ENCODE results near the gene EGF. TPM values are rescaled to one million over a fixed set of nuclear protein-coding genes. Genes with fewer than 3 reads are reported as not detected.

EGF gene
- total and polyA plus RNA-seq, 5 experiments from 2014 or later: not detected

- Mint-ChIP-seq H3K9me3 (no peaks in the 10 kb centered on the region), H3K27ac (no peak overlapping the region), H3K4me3 (no peak overlapping the region), H3K27me3 (peaks cover 6 to 14% (median 10%) of the 10 kb centered on the region in 5 donors), H3K36me3 (no peaks in the 10 kb centered on the region), H3K4me1 (peaks cover 0 to 5% (median 4%) of the 10 kb centered on the region in 4 donors)
- ATAC-seq: no peak
- POLR2A ChIA-PET: no interaction called here
- no peak for DNase-seq
Measured at GRCh38 chr4:110042545-110043517, 130.1 kb downstream of the EGF start.

GRCh38 chr4:110046588-110047049 is 133.9 kb downstream of the EGF start:
- no peaks in the 10 kb centered on the region for H3K36me3 Mint-ChIP-seq
- no peak overlapping the region for H3K27ac Mint-ChIP-seq
- peaks cover 4 to 6% (median 5%) of the 10 kb centered on the region in 4 donors for H3K4me1 Mint-ChIP-seq
- POLR2A ChIA-PET: no interaction called here
- ATAC-seq: no peak
- no peak overlapping the region for H3K4me3 Mint-ChIP-seq
- H3K27me3 Mint-ChIP-seq: peaks cover 3 to 11% (median 9%) of the 10 kb centered on the region in 5 donors
- no peak for DNase-seq
- H3K9me3 Mint-ChIP-seq: no peaks in the 10 kb centered on the region

DNA sequence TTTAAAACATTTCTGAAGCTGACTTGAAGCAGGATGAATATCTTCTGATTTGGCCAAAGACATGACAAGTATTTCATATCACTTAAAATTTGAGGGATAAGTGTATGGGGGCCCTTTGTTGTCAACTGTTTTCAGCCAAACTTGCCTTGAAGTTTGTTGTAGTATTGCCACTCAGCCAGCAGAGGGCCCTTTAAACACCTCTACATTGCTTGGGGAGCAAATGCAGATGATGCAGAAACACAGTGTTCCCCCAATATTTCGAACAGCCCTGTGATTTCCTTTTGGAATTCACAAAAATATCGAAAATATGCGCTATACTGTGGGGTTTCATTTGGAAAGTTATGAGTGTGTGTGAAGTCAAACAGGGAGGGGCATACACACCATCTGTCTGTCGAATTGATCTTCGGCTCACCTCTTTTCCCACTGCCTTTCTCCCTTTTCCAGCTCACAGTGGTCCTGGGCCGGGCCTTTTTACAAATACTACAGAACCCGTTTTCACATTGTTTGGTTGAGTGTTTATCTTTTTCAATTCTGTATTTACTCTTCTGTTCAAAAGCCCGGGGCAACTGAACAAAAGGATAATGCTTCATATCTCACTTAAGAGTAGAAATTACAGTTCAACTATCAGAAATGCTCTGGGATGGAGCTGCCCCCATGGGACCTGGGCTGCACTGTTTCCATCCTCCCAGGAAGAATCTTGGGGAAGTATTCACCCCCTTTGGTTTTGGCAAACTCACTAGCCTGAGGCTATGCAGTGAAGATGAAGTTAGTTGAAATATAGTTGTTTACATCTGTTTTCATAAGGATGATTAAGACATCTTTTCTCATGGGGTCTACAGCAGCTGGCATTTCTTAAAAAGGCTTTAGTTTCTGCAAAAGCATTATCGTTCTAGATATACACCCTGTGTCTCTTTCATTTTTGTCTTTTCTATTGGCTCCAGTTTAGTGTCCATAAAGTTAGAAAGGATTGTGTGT is 137.6 kb downstream of the EGF start:
- DNase-seq: peak; percentile 21 to 76 (median 52)
- POLR2A ChIA-PET: interaction anchor here (0.8 to 1.4 kb wide), 2 partner anchors 146 to 148 kb away, joined by 3 read pairs; partner anchors contain the start of gene ELOVL6
- peak in 1 of 2 donors; percentile 59 for ATAC-seq
- Mint-ChIP-seq H3K27me3 (no peaks in the 10 kb centered on the region), H3K9me3 (no peaks in the 10 kb centered on the region), H3K4me3 (no peak overlapping the region), H3K27ac (no peak overlapping the region), H3K36me3 (peaks cover 0 to 2% (median 0%) of the 10 kb centered on the region in 3 donors), H3K4me1 (peaks cover 0 to 6% (median under 1%) of the 10 kb centered on the region in 4 donors)

DNA sequence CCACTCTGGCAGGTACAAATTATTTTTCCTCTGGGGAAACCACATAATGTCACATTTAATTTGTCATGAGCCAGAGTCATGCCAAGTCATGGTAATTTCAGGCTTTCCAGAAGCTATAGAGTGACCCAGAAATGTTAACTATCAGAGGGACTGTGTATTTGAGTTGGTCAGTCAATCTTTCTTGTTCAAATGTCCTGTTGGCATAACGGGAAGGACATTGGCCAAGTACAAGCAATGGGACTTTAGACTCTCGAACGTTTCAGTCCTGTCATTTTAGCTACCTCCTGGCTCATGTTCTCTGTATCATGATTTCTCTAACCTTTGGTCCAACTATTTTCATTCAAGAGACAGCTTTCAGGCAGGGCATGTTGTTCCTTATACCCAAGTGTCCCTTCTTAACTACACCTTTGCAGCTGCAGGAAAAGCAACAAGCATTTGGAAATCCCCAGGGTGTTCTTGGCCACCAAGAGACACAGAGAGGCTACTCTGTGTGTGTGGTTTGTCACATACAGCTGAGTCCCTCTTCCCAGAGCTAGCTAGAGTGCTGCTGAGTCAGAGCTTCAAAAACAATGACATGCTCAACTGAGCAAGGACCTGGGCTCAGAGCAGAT is 142.6 kb downstream of the EGF start:
- POLR2A ChIA-PET: no interaction called here

DNA sequence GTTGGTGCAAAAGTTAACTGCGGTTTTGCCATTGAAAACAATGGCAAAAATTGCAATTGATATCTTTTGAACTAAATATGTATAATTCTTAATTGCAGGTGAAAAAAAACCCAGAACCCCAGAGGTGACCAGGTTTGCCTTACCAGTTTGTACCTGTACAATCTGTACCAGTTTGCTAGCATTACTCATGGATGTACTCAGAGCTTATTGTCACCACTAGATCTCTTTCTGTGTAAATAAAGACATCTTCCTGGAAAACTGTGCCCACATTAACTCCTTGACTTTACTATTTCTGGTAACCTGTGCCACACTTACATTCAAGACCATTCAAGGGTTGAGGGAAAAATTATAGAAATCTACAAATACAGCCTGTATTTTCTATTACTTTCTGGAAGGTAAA is 146.0 kb downstream of the EGF start:
- ATAC-seq (no peak), DNase-seq (no peak)
- peaks cover 5 to 41% (median 15%) of the 10 kb centered on the region in 4 donors for H3K4me1 Mint-ChIP-seq
- H3K9me3 Mint-ChIP-seq: no peaks in the 10 kb centered on the region
- H3K27ac Mint-ChIP-seq: no peak overlapping the region
- POLR2A ChIA-PET: no interaction called here
- no peak overlapping the region for H3K4me3 Mint-ChIP-seq
- H3K27me3 Mint-ChIP-seq: no peaks in the 10 kb centered on the region
- peaks cover 0 to 4% (median 3%) of the 10 kb centered on the region in 3 donors for H3K36me3 Mint-ChIP-seq

More for the DNA sequence above, 142.6 kb downstream of the EGF start:
- H3K27me3 Mint-ChIP-seq: no peaks in the 10 kb centered on the region
- H3K4me3 Mint-ChIP-seq: no peak overlapping the region
- H3K9me3 Mint-ChIP-seq: no peaks in the 10 kb centered on the region
- DNase-seq (no peak), ATAC-seq (no peak)
- H3K27ac Mint-ChIP-seq: no peak overlapping the region
- H3K36me3 Mint-ChIP-seq: peaks cover 0 to 4% (median 4%) of the 10 kb centered on the region in 3 donors
- peaks cover 2 to 25% (median 13%) of the 10 kb centered on the region in 4 donors for H3K4me1 Mint-ChIP-seq

DNA sequence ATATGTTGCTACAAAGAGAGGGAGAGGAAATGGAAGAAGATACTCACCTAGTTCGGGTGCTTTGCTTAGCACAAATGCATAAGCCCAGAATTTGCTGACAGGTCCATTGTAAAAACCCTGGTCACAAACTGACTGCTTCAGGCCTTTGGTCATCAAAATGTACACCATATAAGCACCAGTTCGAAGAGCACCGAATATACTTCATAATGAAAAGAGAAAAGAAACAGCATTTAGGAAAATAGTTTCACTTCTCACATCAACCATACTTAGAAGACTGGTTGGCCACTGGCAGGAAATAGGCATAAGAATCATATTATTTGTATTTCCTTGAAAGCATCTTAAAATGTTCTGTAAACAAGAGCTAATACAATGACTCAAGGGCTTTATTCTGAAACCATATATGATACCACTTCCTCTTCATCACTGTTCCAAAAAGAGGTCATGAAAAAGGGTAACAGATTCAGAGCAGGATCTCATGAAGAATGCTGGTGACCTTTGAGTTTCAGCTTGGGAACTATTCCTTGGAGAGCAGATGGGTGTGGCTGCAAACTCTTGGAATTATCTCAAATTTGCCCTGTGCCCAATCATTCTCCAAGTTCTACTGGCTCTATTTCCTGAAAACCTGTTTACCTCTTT is 147.0 kb downstream of the EGF start:
- Mint-ChIP-seq H3K4me3 (peak overlapping the region in 4 of 10 donors; percentile 10 to 57 (median 17)), H3K9me3 (no peaks in the 10 kb centered on the region), H3K36me3 (peaks cover 0 to 4% (median 3%) of the 10 kb centered on the region in 3 donors), H3K27ac (peak overlapping the region in 6 of 10 donors; percentile 18 to 83 (median 56)), H3K4me1 (peaks cover 5 to 41% (median 15%) of the 10 kb centered on the region in 4 donors), H3K27me3 (peaks cover 0 to under 1% (median 0%) of the 10 kb centered on the region in 5 donors)
- DNase-seq (peak in 1 of 10 donors; percentile 9), ATAC-seq (no peak)
- POLR2A ChIA-PET: no interaction called here

DNA sequence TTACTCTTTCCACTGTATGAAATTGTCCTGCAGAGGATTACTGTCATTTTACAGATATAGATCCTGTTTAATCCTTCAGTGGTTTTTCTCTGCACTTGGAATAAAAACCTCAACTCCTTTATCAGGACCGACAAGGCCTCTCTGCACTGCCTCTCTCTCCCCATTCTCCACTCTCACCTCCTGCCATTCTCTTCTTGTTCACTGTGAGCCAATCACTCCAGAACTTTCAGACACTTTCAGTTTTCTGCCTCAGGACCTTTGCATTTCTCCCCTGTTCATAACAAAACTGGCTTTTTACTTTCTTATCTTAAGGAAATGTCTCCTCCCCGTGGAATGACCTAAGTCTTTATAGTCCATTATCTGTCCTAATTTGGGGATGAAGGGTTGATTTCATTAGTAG is 148.4 kb downstream of the EGF start:
- H3K27me3 Mint-ChIP-seq: peaks cover 0 to 1% (median 0%) of the 10 kb centered on the region in 5 donors
- peaks cover 0 to 4% (median 3%) of the 10 kb centered on the region in 3 donors for H3K36me3 Mint-ChIP-seq
- no peaks in the 10 kb centered on the region for H3K9me3 Mint-ChIP-seq
- H3K4me3 Mint-ChIP-seq: no peak overlapping the region
- DNase-seq: no peak
- H3K4me1 Mint-ChIP-seq: peaks cover 5 to 35% (median 15%) of the 10 kb centered on the region in 4 donors
- H3K27ac Mint-ChIP-seq: peak overlapping the region in 2 of 10 donors; percentile 51 to 55
- POLR2A ChIA-PET: no interaction called here
- ATAC-seq: no peak

Other genes starting within 250 kb of the EGF start
- gene CASP6, start 209.4 kb upstream of the EGF start, total RNA-seq: 10 to 100 TPM; 17.8 to 19.4 TPM
- gene CASP6, start 209.4 kb upstream of the EGF start, polyA plus RNA-seq: 10 to 100 TPM; 57.2 to 87.7 (median 73.6) TPM
- 10 to 100 TPM; 16.0 to 20.3 TPM for gene PLA2G12A, start 182.8 kb upstream of the EGF start, total RNA-seq
- 10 to 100 TPM; 51.6 to 56.9 (median 53.7) TPM for gene PLA2G12A, start 182.8 kb upstream of the EGF start, polyA plus RNA-seq
- not detected for gene CFI, start 110.9 kb upstream of the EGF start, total RNA-seq
- not detected for gene CFI, start 110.9 kb upstream of the EGF start, polyA plus RNA-seq
- gene GAR1, start 97.1 kb upstream of the EGF start, total RNA-seq: 10 to 100 TPM; 13.0 to 13.3 TPM
- 10 to 100 TPM; 12.5 to 23.7 (median 16.2) TPM for gene GAR1, start 97.1 kb upstream of the EGF start, polyA plus RNA-seq
- under 1 TPM in 1 of 2 experiments, not detected in 1; 0.42 TPM for gene RRH, start 84.9 kb upstream of the EGF start, total RNA-seq
- gene RRH, start 84.9 kb upstream of the EGF start, polyA plus RNA-seq: not detected
- under 1 TPM; 0.18 to 0.33 TPM for gene LRIT3, start 64.8 kb upstream of the EGF start, total RNA-seq
- gene LRIT3, start 64.8 kb upstream of the EGF start, polyA plus RNA-seq: not detected